Measurements from ENCODE around the gene FBXO45.
"Not testable (repeated sequence)": the region's sequence is repeated elsewhere in the genome, so short reads cannot be mapped to it uniquely, and the experiment has no call there.

FBXO45 gene

GRCh38 chr3:196619627-196620026 lies 51.2 kb downstream of the FBXO45 start:
- DNase-seq = not testable (repeated sequence)

- no peak for DNase-seq
Measured at GRCh38 chr3:196620161-196620604, 51.7 kb downstream of the FBXO45 start.

- DNase-seq = no peak
Measured at GRCh38 chr3:196620684-196621083, 52.2 kb downstream of the FBXO45 start.

- DNase-seq = no peak
Measured at GRCh38 chr3:196621611-196622010, 53.2 kb downstream of the FBXO45 start.

- DNase-seq = no peak
Measured at GRCh38 chr3:196624067-196624790, 55.8 kb downstream of the FBXO45 start.

GRCh38 chr3:196624907-196625306 lies 56.4 kb downstream of the FBXO45 start:
- DNase-seq = no peak

GRCh38 chr3:196625331-196625730 lies 56.9 kb downstream of the FBXO45 start:
- no peak for DNase-seq

GRCh38 chr3:196627918-196628231 lies 59.4 kb downstream of the FBXO45 start:
- no peak for DNase-seq

GRCh38 chr3:196629228-196629627 lies 60.8 kb downstream of the FBXO45 start:
- no peak for DNase-seq

GRCh38 chr3:196631682-196632045 lies 63.2 kb downstream of the FBXO45 start:
- no peak for DNase-seq

GRCh38 chr3:196632046-196632751 lies 63.7 kb downstream of the FBXO45 start:
- DNase-seq = peak; percentile 72

- DNase-seq = no peak
Measured at GRCh38 chr3:196633555-196634151, 65.2 kb downstream of the FBXO45 start.

GRCh38 chr3:196634224-196634623 lies 65.8 kb downstream of the FBXO45 start:
- no peak for DNase-seq

GRCh38 chr3:196634829-196635228 lies 66.4 kb downstream of the FBXO45 start:
- no peak for DNase-seq

- peak; percentile 9 for DNase-seq
Measured at GRCh38 chr3:196636369-196637349, 68.2 kb downstream of the FBXO45 start.

- DNase-seq = not testable (repeated sequence)
Measured at GRCh38 chr3:196637941-196638340, 69.5 kb downstream of the FBXO45 start.

All from fibroblast of skin of scalp (primary cell).